ENCODE data around the gene HELZ.
A peak's percentile ranks its signal among the peaks of the same experiment; 100 is the strongest.
"Not testable (repeated sequence)": the region's sequence is repeated elsewhere in the genome, so short reads cannot be mapped to it uniquely, and the experiment has no call there.

Gene HELZ

DNA sequence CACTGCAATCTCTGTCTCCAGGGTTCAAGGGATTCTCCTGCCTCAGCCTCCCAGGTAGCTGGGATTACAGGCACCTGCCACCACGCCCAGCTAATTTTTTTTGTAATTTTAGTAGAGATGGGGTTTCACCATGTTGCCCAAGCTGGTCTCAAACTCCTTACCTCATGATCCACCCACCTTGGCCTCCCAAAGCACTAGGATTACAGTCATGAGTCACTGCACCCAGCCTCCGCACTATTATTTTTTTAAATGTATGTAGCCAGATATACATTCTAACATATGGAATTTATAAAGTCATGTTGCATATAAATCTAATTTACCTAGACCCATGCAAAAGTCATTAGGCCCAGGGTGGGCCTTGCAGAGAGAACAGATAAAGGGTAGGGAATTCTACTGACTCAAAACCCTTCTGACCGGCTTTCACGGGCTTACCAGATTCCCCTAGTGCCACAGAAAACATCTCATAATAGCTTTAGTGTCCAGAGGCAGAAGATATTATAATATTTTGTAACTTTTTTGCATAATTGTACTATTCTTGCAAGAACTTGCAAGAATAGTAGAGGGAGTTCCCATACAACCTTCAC is 20.5 kb upstream of the HELZ start:
- DNase-seq (ENCODE audit: low spot score) = no peak

- DNase-seq (ENCODE audit: low spot score) = no peak
Measured at GRCh38 chr17:67262435-67263117, 17.6 kb upstream of the HELZ start.

- DNase-seq (ENCODE audit: low spot score) = no peak
Measured at GRCh38 chr17:67260170-67260987, 15.4 kb upstream of the HELZ start.

- no peak for DNase-seq (ENCODE audit: low spot score)
Measured at GRCh38 chr17:67258821-67259468, 13.9 kb upstream of the HELZ start.

- DNase-seq (ENCODE audit: low spot score) = no peak
Measured at GRCh38 chr17:67256075-67256732, 11.2 kb upstream of the HELZ start.

GRCh38 chr17:67253384-67253783 is 8.4 kb upstream of the HELZ start:
- DNase-seq (ENCODE audit: low spot score) = no peak

DNA sequence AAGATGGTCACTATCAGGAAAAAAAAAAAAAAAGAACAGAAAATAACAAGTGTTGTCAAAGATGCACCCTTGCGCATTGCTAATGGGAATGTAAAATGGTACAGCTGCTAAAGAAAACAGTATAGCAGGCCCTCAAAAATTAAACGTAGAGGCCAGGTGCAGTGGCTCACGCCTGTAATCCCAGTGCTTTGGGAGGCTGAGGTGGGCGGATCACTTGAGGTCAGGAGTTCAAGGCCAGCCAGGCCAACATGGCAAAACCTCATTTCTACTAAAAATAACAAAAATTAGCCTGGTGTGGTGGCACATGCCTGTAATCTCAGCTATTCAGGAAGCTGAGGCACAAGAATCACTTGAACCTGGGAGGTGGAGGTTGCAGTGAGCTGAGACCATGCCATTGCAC is 6.6 kb upstream of the HELZ start:
- not testable (repeated sequence) for DNase-seq (ENCODE audit: low spot score)

- DNase-seq (ENCODE audit: low spot score) = no peak
Measured at GRCh38 chr17:67248291-67248690, 3.3 kb upstream of the HELZ start.

- DNase-seq (ENCODE audit: low spot score) = no peak
Measured at GRCh38 chr17:67247416-67247900, 2.5 kb upstream of the HELZ start.

DNA sequence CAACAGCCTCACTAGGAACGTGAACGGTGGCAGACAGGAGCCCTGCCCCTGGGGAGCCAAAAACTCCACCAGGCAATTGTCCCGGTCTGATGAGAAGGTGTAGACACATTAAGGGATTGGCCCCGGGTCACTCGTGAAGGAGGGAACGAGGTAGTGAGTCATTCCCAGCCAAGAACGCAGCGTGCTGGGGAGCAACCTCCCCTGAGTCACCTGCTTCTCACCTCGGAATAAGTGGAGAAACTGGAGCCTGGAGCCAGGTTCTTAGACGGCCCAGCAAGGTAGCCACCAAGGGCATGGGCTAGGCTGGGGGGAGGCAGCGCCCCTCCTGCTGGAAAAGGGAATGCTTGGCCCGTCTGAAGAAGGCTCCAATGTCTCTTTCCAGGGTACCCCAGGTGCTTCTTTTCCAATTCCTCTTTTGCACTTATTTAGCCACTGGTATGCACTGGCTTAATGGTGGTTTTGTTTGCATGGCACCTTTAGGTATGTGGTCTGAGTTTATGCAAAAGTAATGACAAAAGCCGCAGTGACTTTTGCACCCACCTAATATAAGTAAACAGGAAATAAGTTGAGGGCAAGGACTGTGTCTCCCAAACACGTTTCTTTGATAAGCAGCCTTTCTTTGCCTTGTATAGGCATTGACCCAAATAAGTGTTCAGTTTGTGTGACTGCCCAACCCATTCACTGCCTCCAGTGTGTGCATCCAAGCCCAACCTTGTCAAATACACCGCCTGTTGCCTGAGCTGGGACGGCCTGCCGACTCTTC is 1.8 kb upstream of the HELZ start:
- peak; percentile 23 for DNase-seq (ENCODE audit: low spot score)

GRCh38 chr17:67246403-67246652 is 1.3 kb upstream of the HELZ start:
- peak; percentile 21 for DNase-seq (ENCODE audit: low spot score)

GRCh38 chr17:67245694-67246402 is 852 bp upstream of the HELZ start:
- peak; percentile 24 for DNase-seq (ENCODE audit: low spot score)

DNA sequence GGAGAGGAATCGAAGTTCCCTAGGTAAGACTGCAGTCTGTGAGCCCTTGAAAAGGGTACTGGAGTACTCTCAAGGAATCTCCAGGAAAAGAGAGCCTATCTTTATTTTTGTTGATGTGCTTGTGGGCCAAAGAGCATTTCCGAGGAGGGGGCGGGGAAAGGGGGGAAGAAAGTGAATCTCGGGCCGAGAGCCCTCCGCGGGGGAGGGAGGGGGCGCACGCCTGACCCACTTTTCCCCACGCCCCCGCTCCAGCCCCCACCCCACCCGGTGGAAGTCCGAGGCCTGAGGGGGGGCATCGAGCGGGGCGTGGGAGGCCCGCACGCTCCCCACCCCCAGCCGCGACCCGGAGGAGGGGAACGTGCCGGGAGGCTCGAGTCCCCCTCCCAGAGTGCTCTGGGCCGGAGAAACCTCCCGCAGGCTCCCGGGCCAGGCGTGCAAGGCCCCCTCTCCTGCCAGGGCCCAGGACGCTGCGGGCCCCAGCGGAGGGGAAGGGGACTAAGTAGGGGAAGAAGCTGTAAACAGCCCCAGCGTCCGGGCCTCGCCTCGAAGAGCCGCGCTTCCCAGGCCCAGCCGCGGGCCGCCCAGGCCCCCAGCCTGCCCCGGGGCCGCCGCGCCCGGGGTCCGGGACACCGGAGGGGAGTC is 444 bp downstream of the HELZ start:
- no peak for DNase-seq (ENCODE audit: low spot score)

DNA sequence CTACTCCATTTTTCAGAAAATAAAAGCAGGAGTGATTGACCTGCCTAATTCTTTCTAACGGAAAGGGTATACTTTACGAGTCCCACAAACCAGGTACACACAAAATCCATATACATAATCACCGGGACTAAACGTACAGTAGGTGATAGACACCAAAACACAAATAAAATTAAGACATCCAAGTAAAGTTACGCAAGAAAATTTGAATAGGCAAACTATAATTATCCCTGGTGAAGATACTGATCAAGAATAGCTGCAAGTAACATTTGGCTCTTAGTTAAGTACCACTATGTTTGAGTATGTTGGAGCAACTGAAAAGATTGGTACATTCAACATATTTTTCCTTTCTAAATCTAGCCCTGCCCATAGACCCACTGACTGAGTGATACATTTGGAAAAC is 1.7 kb downstream of the HELZ start:
- DNase-seq (ENCODE audit: low spot score) = no peak

- no peak for DNase-seq (ENCODE audit: low spot score)
Measured at GRCh38 chr17:67241719-67242341, 3.2 kb downstream of the HELZ start.

GRCh38 chr17:67239597-67239996 is 5.4 kb downstream of the HELZ start:
- DNase-seq (ENCODE audit: low spot score) = no peak

DNA sequence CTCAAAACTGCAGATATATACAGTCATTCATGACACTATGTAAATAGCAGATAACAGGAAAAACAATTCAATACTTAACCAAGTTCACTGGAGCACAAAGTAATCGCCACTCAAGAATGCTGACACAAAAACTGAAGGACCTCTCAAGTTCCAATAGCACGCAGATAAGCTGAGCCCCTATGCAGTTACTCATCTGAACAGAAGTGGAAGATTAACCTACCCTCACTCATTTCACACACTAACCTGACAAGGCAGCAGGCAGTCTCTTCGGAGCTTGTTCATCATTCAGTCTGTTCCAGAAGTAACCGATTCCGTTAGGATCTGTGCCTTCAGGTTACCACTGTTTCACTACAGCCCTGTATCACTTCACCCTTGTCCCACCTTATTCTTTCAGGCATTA is 6.0 kb downstream of the HELZ start:
- no peak for DNase-seq (ENCODE audit: low spot score)

- DNase-seq (ENCODE audit: low spot score) = no peak
Measured at GRCh38 chr17:67232441-67232840, 12.6 kb downstream of the HELZ start.

Data from SK-N-DZ (cell line).